ENCODE results near the gene CCDC30. TPM values are rescaled to one million over a fixed set of nuclear protein-coding genes. Genes with fewer than 3 reads are reported as not detected.
A peak's percentile ranks its signal among the peaks of the same experiment; 100 is the strongest.

CCDC30 gene
- total and polyA plus RNA-seq, 9 of the 15 experiments (the other 6 are each of a cell fraction or from before 2014, with no cell fraction given): 0.05 to 0.91 (median 0.24) TPM

GRCh38 chr1:42551180-42551579, 88.1 kb downstream of the CCDC30 start (continued):
- no peak for TF ChIP-seq ZSCAN29 (IDR thresholded peaks at IDR 0.05)
- TF ChIP-seq ATF7 (IDR thresholded peaks at IDR 0.05): peak; percentile 46; the same call in 1 of the 2 replicates
- TF ChIP-seq RBM25 (IDR thresholded peaks at IDR 0.05; ENCODE audit: low read depth, low read length, severe bottlenecking): no peak
- TF ChIP-seq ZNF584 (CRISPR knock-in tag; IDR thresholded peaks at IDR 0.05; ENCODE audit: low read depth): no peak
- TF ChIP-seq TFE3 (CRISPR knock-in tag; IDR thresholded peaks at IDR 0.05): no peak
- peak; percentile 95 for TF ChIP-seq ATF4 (CRISPR knock-in tag; IDR thresholded peaks at IDR 0.05)
- peak; percentile 59; the same call in 1 of the 2 replicates for TF ChIP-seq RNF2 (IDR thresholded peaks at IDR 0.05)
- TF ChIP-seq NFE2L1 (tag; IDR thresholded peaks at IDR 0.05; ENCODE audit: borderline replicate concordance, low read depth): no peak
- TF ChIP-seq POLR2H (tag; IDR thresholded peaks at IDR 0.05; ENCODE audit: low read depth): peak; percentile 64
- no peak for TF ChIP-seq MAX (CRISPR knock-in tag; IDR thresholded peaks at IDR 0.05)
- TF ChIP-seq ZNF175 (CRISPR knock-in tag; IDR thresholded peaks at IDR 0.05; ENCODE audit: low read depth): peak; percentile 79; the same call in 1 of the 2 replicates
- TF ChIP-seq SOX6 (IDR thresholded peaks at IDR 0.05): peak; percentile 21; the same call in 1 of the 2 replicates
- peak; percentile 70 for TF ChIP-seq MEIS2 (IDR thresholded peaks at IDR 0.05; ENCODE audit: partially characterized antibody)
